Vagina (tissue), 2 donors: Measurements from ENCODE around the gene RAB7B. TPM values are rescaled to one million over a fixed set of nuclear protein-coding genes. Genes with fewer than 3 reads are reported as not detected.

Source experiments
- DNase-seq, 2 donors: peaks; one replicate each; pipeline ENCODE4 v3.0.0-alpha.2; 2017; ENCODE audit errors: extremely low spot score in 2 of 2
- H3K27ac ChIP-seq: fragments of 200-600 bp; sonication (generic); one replicate; pipeline ENCODE4 v1.5.1; 2019
- H3K27me3 ChIP-seq: fragments of 200-600 bp; sonication (generic); one replicate; pipeline ENCODE4 v1.5.1; 2019
- H3K36me3 ChIP-seq, 2 donors: fragments of 200-600 bp; sonication (generic); one replicate each; pipeline ENCODE4 v1.5.1; 2017 to 2019
- H3K4me1 ChIP-seq: fragments of 200-600 bp; sonication (generic); one replicate; pipeline ENCODE4 v1.5.1; 2019
- H3K4me3 ChIP-seq, 2 donors: fragments of 200-600 bp; sonication (generic); 1 replicate in 1 of 2; 2 replicates in 1 of 2; pipeline ENCODE4 v1.5.1; 2016 to 2019
- H3K9me3 ChIP-seq: fragments of 200-600 bp; sonication (generic); one replicate; pipeline ENCODE4 v1.5.1; 2019
- POLR2A ChIP-seq, 2 donors: fragments of 450-650 bp; IDR thresholded peaks; one replicate each; pipeline ENCODE4 v1.6.1; 2017; ENCODE audit warnings: antibody characterized with exemption in 2 of 2, mild to moderate bottlenecking in 2 of 2, moderate library complexity in 2 of 2
- POLR2AphosphoS5 ChIP-seq, 2 donors: sonication (generic); formaldehyde crosslinking; IDR thresholded peaks; one replicate each; pipeline ENCODE4 v1.9.0; 2017; ENCODE audit warnings: antibody characterized with exemption in 2 of 2, mild to moderate bottlenecking in 2 of 2, low read depth in 1 of 2; ENCODE audit not compliant: insufficient read depth in 1 of 2
- intact Hi-C: fragments of 100-400 bp; cut with DNase I; formaldehyde crosslinking; loops from one replicate; pipeline ENCODE4 v1.15.1; 2023
- total RNA-seq: library from RNA; depleted of rRNA; stranded (reverse); fragments of >200 nt; gene quantifications from one replicate; pipeline ENCODE4 v1.2.3, GENCODE V29; 2016
- TF ChIP-seq, protein P1 (sequence below), 3 experiments: fragments of 450-650 bp in 2 of 3; fragments of 200-600 bp in 1 of 3; sonication (generic) in 1 of 3; IDR thresholded peaks; one replicate each; pipeline ENCODE4 v1.5.1; 2017 to 2019; ENCODE audit warnings: antibody characterized with exemption in 3 of 3, mild to moderate bottlenecking in 2 of 3, moderate library complexity in 2 of 3

Gene RAB7B
- total RNA-seq, 1 donor from 2014 or later, result 6.1 TPM

- Histone ChIP-seq H3K9me3 (no peaks in the 10 kb centered on the region), H3K36me3 (no peaks in the 10 kb centered on the region), H3K27ac (no peak overlapping the region), H3K27me3 (no peaks in the 10 kb centered on the region), H3K4me3 (no peak overlapping the region), H3K4me1 (no peaks in the 10 kb centered on the region)
- intact Hi-C loops, result no loop called here
- DNase-seq, result no peak
- TF ChIP-seq, protein P1, sequence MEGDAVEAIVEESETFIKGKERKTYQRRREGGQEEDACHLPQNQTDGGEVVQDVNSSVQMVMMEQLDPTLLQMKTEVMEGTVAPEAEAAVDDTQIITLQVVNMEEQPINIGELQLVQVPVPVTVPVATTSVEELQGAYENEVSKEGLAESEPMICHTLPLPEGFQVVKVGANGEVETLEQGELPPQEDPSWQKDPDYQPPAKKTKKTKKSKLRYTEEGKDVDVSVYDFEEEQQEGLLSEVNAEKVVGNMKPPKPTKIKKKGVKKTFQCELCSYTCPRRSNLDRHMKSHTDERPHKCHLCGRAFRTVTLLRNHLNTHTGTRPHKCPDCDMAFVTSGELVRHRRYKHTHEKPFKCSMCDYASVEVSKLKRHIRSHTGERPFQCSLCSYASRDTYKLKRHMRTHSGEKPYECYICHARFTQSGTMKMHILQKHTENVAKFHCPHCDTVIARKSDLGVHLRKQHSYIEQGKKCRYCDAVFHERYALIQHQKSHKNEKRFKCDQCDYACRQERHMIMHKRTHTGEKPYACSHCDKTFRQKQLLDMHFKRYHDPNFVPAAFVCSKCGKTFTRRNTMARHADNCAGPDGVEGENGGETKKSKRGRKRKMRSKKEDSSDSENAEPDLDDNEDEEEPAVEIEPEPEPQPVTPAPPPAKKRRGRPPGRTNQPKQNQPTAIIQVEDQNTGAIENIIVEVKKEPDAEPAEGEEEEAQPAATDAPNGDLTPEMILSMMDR (IDR thresholded peaks at IDR 0.05), result no peak
- TF ChIP-seq POLR2AphosphoS5 (IDR thresholded peaks at IDR 0.05; ENCODE audit: insufficient read depth in 1 of 2, low read depth in 1 of 2) (no peak), POLR2A (IDR thresholded peaks at IDR 0.05) (no peak)
Measured at GRCh38 chr1:205939690-205940330, 63.4 kb downstream of the RAB7B start.

GRCh38 chr1:205938682-205939081 lies 64.5 kb downstream of the RAB7B start:
- Histone ChIP-seq H3K9me3 (no peaks in the 10 kb centered on the region), H3K27me3 (no peaks in the 10 kb centered on the region), H3K27ac (no peak overlapping the region), H3K4me1 (no peaks in the 10 kb centered on the region), H3K4me3 (no peak overlapping the region), H3K36me3 (no peaks in the 10 kb centered on the region)
- DNase-seq, result no peak
- TF ChIP-seq POLR2AphosphoS5 (IDR thresholded peaks at IDR 0.05; ENCODE audit: insufficient read depth in 1 of 2, low read depth in 1 of 2) (no peak), POLR2A (IDR thresholded peaks at IDR 0.05) (no peak)
- TF ChIP-seq, protein P1 (IDR thresholded peaks at IDR 0.05), result no peak
- intact Hi-C loops, result no loop called here

GRCh38 chr1:205936846-205937586 lies 66.2 kb downstream of the RAB7B start:
- Histone ChIP-seq H3K4me1 (no peaks in the 10 kb centered on the region), H3K4me3 (no peak overlapping the region), H3K27me3 (no peaks in the 10 kb centered on the region), H3K36me3 (no peaks in the 10 kb centered on the region), H3K9me3 (no peaks in the 10 kb centered on the region), H3K27ac (no peak overlapping the region)
- no peak for DNase-seq
- TF ChIP-seq POLR2A (IDR thresholded peaks at IDR 0.05), result no peak
- TF ChIP-seq, protein P1 (IDR thresholded peaks at IDR 0.05), result no peak
- no peak for TF ChIP-seq POLR2AphosphoS5 (IDR thresholded peaks at IDR 0.05; ENCODE audit: insufficient read depth in 1 of 2, low read depth in 1 of 2)
- intact Hi-C loops, result no loop called here

DNA sequence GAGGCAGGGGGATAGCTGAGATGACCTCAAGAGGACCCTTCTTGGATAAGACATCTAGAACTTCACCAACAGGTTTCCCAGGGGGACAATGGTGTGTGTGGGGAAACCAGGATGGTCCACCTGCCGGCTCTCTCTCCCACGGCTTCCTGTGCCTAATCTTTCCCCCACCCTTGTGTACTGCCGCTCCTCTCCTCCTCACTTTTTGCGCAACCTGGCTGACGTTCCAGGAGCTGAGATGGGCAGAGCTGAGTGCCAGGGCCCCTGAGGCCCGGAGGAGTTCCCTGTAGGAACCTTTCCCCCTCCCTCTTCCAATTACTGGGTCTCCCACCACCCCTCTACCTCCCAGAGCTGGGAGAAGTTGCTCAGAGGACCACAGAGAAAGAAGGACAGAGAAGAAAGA lies 66.9 kb downstream of the RAB7B start:
- Histone ChIP-seq H3K36me3 (no peaks in the 10 kb centered on the region), H3K4me1 (no peaks in the 10 kb centered on the region), H3K9me3 (no peaks in the 10 kb centered on the region), H3K27me3 (no peaks in the 10 kb centered on the region), H3K27ac (no peak overlapping the region), H3K4me3 (no peak overlapping the region)
- intact Hi-C loops, result no loop called here
- TF ChIP-seq POLR2A (IDR thresholded peaks at IDR 0.05) (no peak), POLR2AphosphoS5 (IDR thresholded peaks at IDR 0.05; ENCODE audit: insufficient read depth in 1 of 2, low read depth in 1 of 2) (no peak)
- TF ChIP-seq, protein P1 (IDR thresholded peaks at IDR 0.05), result no peak
- DNase-seq, result no peak

DNA sequence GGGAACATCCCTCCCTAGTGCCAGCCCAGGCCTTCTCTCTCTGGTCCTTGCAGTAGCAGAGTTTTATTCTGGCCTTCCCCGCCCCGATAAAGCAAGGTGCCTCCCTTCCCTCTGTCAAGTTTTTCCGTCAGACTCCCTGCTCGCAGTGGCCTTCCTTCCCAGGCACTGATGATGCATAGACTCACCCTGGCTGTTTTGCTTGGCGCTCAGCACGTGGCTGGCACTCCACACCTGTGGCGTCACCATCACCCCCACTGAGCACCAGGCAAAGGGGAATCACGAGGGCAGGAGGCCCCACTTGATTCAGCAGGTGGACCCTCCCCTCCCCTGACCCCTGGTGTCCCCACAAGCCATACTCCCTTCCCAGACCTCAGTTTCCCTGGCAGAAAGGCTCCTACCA lies 67.3 kb downstream of the RAB7B start:
- H3K27ac ChIP-seq, result no peak overlapping the region
- no peaks in the 10 kb centered on the region for H3K27me3 ChIP-seq
- no peak overlapping the region for H3K4me3 ChIP-seq
- intact Hi-C loops, result no loop called here
- DNase-seq, result no peak
- no peaks in the 10 kb centered on the region for H3K4me1 ChIP-seq
- H3K36me3 ChIP-seq, result no peaks in the 10 kb centered on the region
- no peaks in the 10 kb centered on the region for H3K9me3 ChIP-seq
- no peak for TF ChIP-seq POLR2A (IDR thresholded peaks at IDR 0.05)
- TF ChIP-seq POLR2AphosphoS5 (IDR thresholded peaks at IDR 0.05; ENCODE audit: insufficient read depth in 1 of 2, low read depth in 1 of 2), result no peak
- TF ChIP-seq, protein P1 (IDR thresholded peaks at IDR 0.05), result no peak
